ENCODE results near the gene ASL. TPM values are rescaled to one million over a fixed set of nuclear protein-coding genes. Genes with fewer than 3 reads are reported as not detected.
"Not testable (repeated sequence)": the region's sequence is repeated elsewhere in the genome, so short reads cannot be mapped to it uniquely, and the experiment has no call there.

The ASL gene
- total RNA-seq, 1 donor from 2014 or later, result 386 TPM

GRCh38 chr7:66072208-66072607, 3.4 kb upstream of the ASL start:
- DNase-seq (ENCODE audit: low spot score); ATAC-seq: not testable (repeated sequence)

- ATAC-seq, result peak; percentile 54
- DNase-seq (ENCODE audit: low spot score), result peak; percentile 89
These were observed 1.1 kb downstream of the ASL start for GRCh38 chr7:66076462-66077329.

GRCh38 chr7:66078067-66078466, 2.4 kb downstream of the ASL start:
- DNase-seq (ENCODE audit: low spot score) (peak; percentile 96), ATAC-seq (peak; percentile 65)

- DNase-seq (ENCODE audit: low spot score) (no peak), ATAC-seq (no peak)
These were observed 6.5 kb downstream of the ASL start for GRCh38 chr7:66082083-66082482.

GRCh38 chr7:66082886-66083415, 7.3 kb downstream of the ASL start:
- DNase-seq (ENCODE audit: low spot score), result no peak
- ATAC-seq, result no peak

GRCh38 chr7:66083677-66084076, 8.1 kb downstream of the ASL start:
- ATAC-seq, result no peak

GRCh38 chr7:66088861-66089838, 13.5 kb downstream of the ASL start:
- ATAC-seq, result peak; percentile 24
- DNase-seq (ENCODE audit: low spot score), result no peak

More at GRCh38 chr7:66083677-66084076, 8.1 kb downstream of the ASL start:
- no peak for DNase-seq (ENCODE audit: low spot score)

GRCh38 chr7:66092654-66093053, 17.0 kb downstream of the ASL start:
- DNase-seq (ENCODE audit: low spot score), result no peak
- ATAC-seq, result no peak

- peak; percentile 15 for ATAC-seq
- DNase-seq (ENCODE audit: low spot score), result no peak
These were observed 19.4 kb downstream of the ASL start for GRCh38 chr7:66095010-66095409.

- no peak for ATAC-seq
These were observed 23.6 kb downstream of the ASL start for GRCh38 chr7:66099232-66099550.

GRCh38 chr7:66099551-66100407, 24.2 kb downstream of the ASL start:
- DNase-seq (ENCODE audit: low spot score), result no peak

More at GRCh38 chr7:66099232-66099550, 23.6 kb downstream of the ASL start:
- DNase-seq (ENCODE audit: low spot score), result no peak

GRCh38 chr7:66100408-66101050, 24.9 kb downstream of the ASL start:
- no peak for DNase-seq (ENCODE audit: low spot score)
- ATAC-seq, result peak; percentile 17

More at GRCh38 chr7:66099551-66100407, 24.2 kb downstream of the ASL start:
- ATAC-seq, result peak; percentile 60

GRCh38 chr7:66102168-66102567, 26.5 kb downstream of the ASL start:
- not testable (repeated sequence) for ATAC-seq; DNase-seq (ENCODE audit: low spot score)

GRCh38 chr7:66103994-66104393, 28.4 kb downstream of the ASL start:
- not testable (repeated sequence) for DNase-seq (ENCODE audit: low spot score); ATAC-seq

GRCh38 chr7:66105263-66105748, 29.7 kb downstream of the ASL start:
- ATAC-seq (peak; percentile 3), DNase-seq (ENCODE audit: low spot score) (no peak)

- not testable (repeated sequence) for DNase-seq (ENCODE audit: low spot score); ATAC-seq
These were observed 32.8 kb downstream of the ASL start for GRCh38 chr7:66108410-66108809.

- ATAC-seq (no peak), DNase-seq (ENCODE audit: low spot score) (no peak)
These were observed 35.2 kb downstream of the ASL start for GRCh38 chr7:66110856-66111255.

- peak; percentile 85 for DNase-seq (ENCODE audit: low spot score)
- ATAC-seq, result peak; percentile 86
These were observed 39.4 kb downstream of the ASL start, which contains the start of gene CRCP for GRCh38 chr7:66114743-66115649. CRCP (plus strand) TSS chr7:66114847; CDS start chr7:66114963, 116 bp downstream.

All from left lobe of liver (tissue), 2 donors.